Activated CD8-positive, alpha-beta memory T cell treated with anti-CD3 and anti-CD28 coated beads for 24 hours (primary cell): ENCODE results near the gene SNRNP25.
"Not testable (repeated sequence)": the region's sequence is repeated elsewhere in the genome, so short reads cannot be mapped to it uniquely, and the experiment has no call there.

Source experiments
- DNase-seq: peaks from one replicate; pipeline ENCODE4 v3.0.0-alpha.2; 2020

SNRNP25 gene

GRCh38 chr16:53346-54236 is at the start of gene SNRNP25, which contains the start of gene POLR3K:
TSS of gene SNRNP25 (plus strand) at chr16:53828. CDS start at chr16:54017, 189 bp downstream.
TSS of gene POLR3K (minus strand) at chr16:53608. CDS start at chr16:53586, 22 bp downstream.
- peak; percentile 97 for DNase-seq

GRCh38 chr16:9903-10665 is 43.5 kb upstream of the SNRNP25 start:
- DNase-seq: no peak

- DNase-seq: peak; percentile 87
Observed at GRCh38 chr16:10772-11171, 42.9 kb upstream of the SNRNP25 start.

- DNase-seq: not testable (repeated sequence)
Observed at GRCh38 chr16:17062-17765, 36.4 kb upstream of the SNRNP25 start.

- not testable (repeated sequence) for DNase-seq
Observed at GRCh38 chr16:20886-21285, 32.7 kb upstream of the SNRNP25 start.

- not testable (repeated sequence) for DNase-seq
Observed at GRCh38 chr16:24151-24550, 29.5 kb upstream of the SNRNP25 start.

- not testable (repeated sequence) for DNase-seq
Observed at GRCh38 chr16:25926-26348, 27.7 kb upstream of the SNRNP25 start.

- DNase-seq: not testable (repeated sequence)
Observed at GRCh38 chr16:30627-31026, 23.0 kb upstream of the SNRNP25 start.

GRCh38 chr16:33154-33876 is 20.3 kb upstream of the SNRNP25 start:
- DNase-seq: not testable (repeated sequence)

- DNase-seq: no peak
Observed at GRCh38 chr16:33877-34647, 19.6 kb upstream of the SNRNP25 start.

- DNase-seq: no peak
Observed at GRCh38 chr16:34648-34987, 19.0 kb upstream of the SNRNP25 start.

GRCh38 chr16:35011-35677 is 18.5 kb upstream of the SNRNP25 start:
- DNase-seq: no peak

GRCh38 chr16:35678-36305 is 17.8 kb upstream of the SNRNP25 start:
- peak; percentile 54 for DNase-seq

GRCh38 chr16:36336-36984 is 17.2 kb upstream of the SNRNP25 start:
- DNase-seq: peak; percentile 54

GRCh38 chr16:37511-37910 is 16.1 kb upstream of the SNRNP25 start:
- no peak for DNase-seq

GRCh38 chr16:38206-38605 is 15.4 kb upstream of the SNRNP25 start:
- peak; percentile 54 for DNase-seq

- DNase-seq: no peak
Observed at GRCh38 chr16:38941-39892, 14.4 kb upstream of the SNRNP25 start.

- DNase-seq: no peak
Observed at GRCh38 chr16:41439-42068, 12.1 kb upstream of the SNRNP25 start.
